Measurements from ENCODE around the gene ANKRD2.
"Not testable (repeated sequence)": the region's sequence is repeated elsewhere in the genome, so short reads cannot be mapped to it uniquely, and the experiment has no call there.

The ANKRD2 gene, protein sequence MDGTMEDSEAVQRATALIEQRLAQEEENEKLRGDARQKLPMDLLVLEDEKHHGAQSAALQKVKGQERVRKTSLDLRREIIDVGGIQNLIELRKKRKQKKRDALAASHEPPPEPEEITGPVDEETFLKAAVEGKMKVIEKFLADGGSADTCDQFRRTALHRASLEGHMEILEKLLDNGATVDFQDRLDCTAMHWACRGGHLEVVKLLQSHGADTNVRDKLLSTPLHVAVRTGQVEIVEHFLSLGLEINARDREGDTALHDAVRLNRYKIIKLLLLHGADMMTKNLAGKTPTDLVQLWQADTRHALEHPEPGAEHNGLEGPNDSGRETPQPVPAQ

DNA sequence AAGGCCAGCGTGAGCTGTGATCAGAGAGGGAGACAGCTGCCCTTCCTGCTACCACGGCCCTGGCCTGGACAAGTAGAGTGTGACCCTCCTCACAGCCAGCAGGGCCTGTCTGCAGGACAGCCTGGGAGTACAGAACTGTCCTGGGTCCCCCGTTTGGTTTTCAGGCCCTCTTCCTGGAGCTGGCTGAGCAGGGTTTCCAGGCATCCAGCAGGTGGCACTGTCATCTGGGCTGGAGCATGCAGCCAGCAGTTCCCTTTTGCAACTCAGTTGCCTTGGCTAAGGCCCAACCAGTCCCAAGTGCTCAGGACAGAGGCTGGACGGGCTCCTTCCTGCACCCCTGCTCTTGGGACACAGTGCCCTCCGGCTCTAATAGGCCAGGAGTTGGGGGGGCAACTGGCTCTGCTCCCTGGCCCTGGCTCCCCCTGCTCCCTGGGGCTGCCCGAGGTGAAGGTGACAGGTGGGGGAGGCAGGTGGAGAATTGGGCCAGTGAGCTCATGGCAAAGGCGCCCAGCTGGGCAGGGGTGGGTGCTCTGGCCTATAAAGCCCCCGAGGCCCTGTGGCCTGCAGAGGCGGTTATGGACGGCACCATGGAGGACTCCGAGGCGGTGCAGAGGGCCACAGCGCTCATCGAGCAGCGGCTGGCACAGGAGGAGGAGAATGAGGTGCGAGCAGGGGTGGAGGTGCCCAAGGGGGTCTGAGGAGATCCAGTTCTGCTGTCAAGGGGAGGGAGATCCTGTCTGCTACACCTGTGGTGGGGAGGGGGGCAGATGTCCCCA, at the start of gene ANKRD2:
TSS of gene ANKRD2 (plus strand) at position 566 of the 776 bp plus-strand sequence. CDS start at position 576, 10 bp downstream.
- Histone ChIP-seq H3K36me3 (ENCODE audit: control insufficient read depth, insufficient read depth, low read length) (peaks cover 4% of the 10 kb centered on the region), H3K27me3 (ENCODE audit: control insufficient read depth, insufficient read depth, low read length) (no peaks in the 10 kb centered on the region), H3K9ac (ENCODE audit: low read depth, low read length) (peak within 1 kb of the TSS; percentile 60), H3K4me1 (ENCODE audit: control insufficient read depth, insufficient read depth, low read length) (no peaks in the 10 kb centered on the region), H3K4me3 (ENCODE audit: low read depth, low read length) (no peak within 1 kb of the TSS), H3K9me3 (ENCODE audit: control insufficient read depth, insufficient read depth, low read length) (no peaks in the 10 kb centered on the region)

DNA sequence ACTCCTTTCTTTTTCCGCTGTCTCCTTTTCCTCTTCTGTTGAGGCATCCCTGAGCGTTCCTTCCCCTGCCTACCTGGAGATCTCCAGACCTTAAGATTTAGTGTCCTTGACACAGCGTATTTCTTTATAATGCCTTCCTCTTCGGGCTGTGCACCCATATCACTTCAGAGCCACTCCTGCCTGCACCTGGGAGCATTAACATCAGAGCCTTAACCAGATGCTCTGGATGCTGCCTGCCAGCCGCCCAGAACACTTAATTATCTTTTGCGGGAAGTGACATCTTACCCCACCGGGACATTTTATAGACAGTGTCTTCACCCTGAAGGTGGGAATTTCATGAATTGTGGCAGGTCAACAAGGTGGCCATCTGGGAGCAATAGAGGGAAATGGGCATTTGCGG, 49.6 kb upstream of the ANKRD2 start:
- Histone ChIP-seq H3K4me3 (ENCODE audit: low read depth, low read length) (no peak overlapping the region), H3K9ac (ENCODE audit: low read depth, low read length) (no peak overlapping the region)

DNA sequence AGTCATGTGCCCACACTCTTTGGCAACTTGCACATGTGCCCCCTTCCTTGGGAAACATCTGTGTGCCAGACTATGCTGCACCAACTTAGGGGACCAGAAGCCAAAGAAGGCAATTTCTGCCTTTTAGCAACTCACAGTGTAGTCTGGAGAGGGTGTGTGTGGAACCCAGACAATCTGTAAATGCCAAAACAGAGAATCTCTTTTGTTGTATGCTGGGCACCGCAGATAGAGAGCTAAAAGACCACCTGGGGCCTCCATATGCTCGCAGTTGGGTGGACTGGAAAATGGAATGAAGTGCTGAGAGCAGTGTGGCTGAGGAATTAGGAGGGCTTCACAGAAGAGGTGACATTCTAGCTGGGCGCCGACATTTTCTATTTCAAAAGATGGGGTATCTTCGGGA, 47.5 kb upstream of the ANKRD2 start:
- Histone ChIP-seq H3K4me1 (ENCODE audit: control insufficient read depth, insufficient read depth, low read length) (peaks cover 7% of the 10 kb centered on the region), H3K9ac (ENCODE audit: low read depth, low read length) (no peak overlapping the region), H3K4me3 (ENCODE audit: low read depth, low read length) (no peak overlapping the region), H3K36me3 (ENCODE audit: control insufficient read depth, insufficient read depth, low read length) (no peaks in the 10 kb centered on the region), H3K9me3 (ENCODE audit: control insufficient read depth, insufficient read depth, low read length) (no peaks in the 10 kb centered on the region), H3K27me3 (ENCODE audit: control insufficient read depth, insufficient read depth, low read length) (no peaks in the 10 kb centered on the region)

More for the DNA sequence above, 49.6 kb upstream of the ANKRD2 start:
- Histone ChIP-seq H3K27me3 (ENCODE audit: control insufficient read depth, insufficient read depth, low read length) (no peaks in the 10 kb centered on the region), H3K36me3 (ENCODE audit: control insufficient read depth, insufficient read depth, low read length) (no peaks in the 10 kb centered on the region), H3K4me1 (ENCODE audit: control insufficient read depth, insufficient read depth, low read length) (peaks cover 11% of the 10 kb centered on the region), H3K9me3 (ENCODE audit: control insufficient read depth, insufficient read depth, low read length) (no peaks in the 10 kb centered on the region)

DNA sequence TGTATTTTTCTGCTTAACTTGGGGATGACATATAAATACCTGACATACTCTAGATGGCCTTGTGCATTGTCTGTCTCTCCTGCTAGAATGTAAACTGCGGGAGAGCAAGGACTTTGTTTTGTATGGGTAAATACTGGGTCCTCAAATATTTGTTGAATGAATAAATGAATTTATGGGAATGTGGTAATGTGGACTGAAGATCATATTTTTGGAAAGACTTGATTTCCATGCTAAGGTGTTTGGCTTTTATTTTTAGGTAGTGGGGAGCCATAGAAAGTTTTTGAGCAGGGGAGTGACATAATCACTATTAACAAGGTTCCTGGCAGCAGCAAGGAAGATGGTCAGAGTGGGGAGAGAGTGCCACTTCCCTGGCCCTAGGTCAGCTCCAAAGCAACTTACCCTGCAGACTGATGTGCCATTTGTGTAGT, 46.9 kb upstream of the ANKRD2 start:
- H3K9me3 ChIP-seq (ENCODE audit: control insufficient read depth, insufficient read depth, low read length): no peaks in the 10 kb centered on the region
- no peak overlapping the region for H3K4me3 ChIP-seq (ENCODE audit: low read depth, low read length)
- no peak overlapping the region for H3K9ac ChIP-seq (ENCODE audit: low read depth, low read length)
- H3K27me3 ChIP-seq (ENCODE audit: control insufficient read depth, insufficient read depth, low read length): no peaks in the 10 kb centered on the region
- no peaks in the 10 kb centered on the region for H3K36me3 ChIP-seq (ENCODE audit: control insufficient read depth, insufficient read depth, low read length)
- peaks cover 5% of the 10 kb centered on the region for H3K4me1 ChIP-seq (ENCODE audit: control insufficient read depth, insufficient read depth, low read length)

DNA sequence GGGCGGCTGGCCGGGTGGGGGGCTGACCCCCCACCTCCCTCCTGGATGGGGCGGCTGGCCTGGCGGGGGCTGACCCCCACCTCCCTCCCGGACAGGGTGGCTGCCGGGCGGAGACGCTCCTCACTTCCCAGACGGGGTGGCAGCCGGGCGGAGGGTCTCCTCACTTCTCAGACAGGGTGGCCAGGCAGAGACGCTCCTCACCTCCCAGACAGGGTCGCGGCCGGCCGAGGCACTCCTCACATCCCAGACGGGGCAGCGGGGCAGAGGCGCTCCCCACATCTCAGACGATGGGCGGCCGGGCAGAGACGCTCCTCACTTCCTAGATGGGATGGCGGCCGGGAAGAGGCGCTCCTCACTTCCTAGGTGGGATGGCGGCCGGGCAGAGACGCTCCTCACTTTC, 43.7 kb upstream of the ANKRD2 start:
- H3K4me1 ChIP-seq (ENCODE audit: control insufficient read depth, insufficient read depth, low read length); H3K4me3 ChIP-seq (ENCODE audit: low read depth, low read length); H3K36me3 ChIP-seq (ENCODE audit: control insufficient read depth, insufficient read depth, low read length); H3K27me3 ChIP-seq (ENCODE audit: control insufficient read depth, insufficient read depth, low read length); H3K9me3 ChIP-seq (ENCODE audit: control insufficient read depth, insufficient read depth, low read length); H3K9ac ChIP-seq (ENCODE audit: low read depth, low read length): not testable (repeated sequence)

DNA sequence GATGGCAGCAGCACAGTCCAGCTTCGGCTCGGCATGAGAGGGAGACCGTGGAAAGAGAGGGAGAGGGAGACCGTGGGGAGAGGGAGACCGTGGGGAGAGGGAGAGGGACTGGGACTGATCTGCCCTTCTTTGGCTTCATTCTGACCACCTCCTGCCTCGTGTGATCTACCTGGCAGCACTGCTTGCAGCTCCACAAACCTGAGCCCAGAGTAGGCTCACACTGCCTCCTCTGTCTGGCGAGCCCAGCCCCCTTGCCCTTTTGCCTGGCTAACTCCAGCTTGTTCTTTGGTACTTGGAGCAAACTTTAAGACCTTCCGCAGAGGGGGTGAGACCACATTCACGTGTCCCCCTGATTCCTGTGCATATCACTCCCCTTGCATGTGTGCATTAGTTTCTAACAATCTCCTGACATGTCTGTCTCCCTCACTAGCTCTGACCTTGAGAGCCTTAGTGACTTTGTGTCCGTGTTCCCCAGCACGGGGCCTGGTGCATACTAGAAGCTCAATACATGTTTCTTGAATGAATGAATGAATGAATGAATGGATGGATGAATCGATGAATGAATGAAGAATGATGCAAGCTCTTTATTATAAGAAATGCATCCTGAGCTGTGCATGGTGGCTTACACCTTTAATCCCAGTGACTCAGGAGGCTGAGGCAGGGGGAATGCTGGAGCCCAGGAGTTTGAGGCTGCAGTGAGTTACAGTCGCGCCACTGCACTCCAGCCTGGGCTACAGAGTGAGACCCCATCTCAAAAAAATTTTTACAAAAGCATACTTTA, 42.7 kb upstream of the ANKRD2 start:
- no peaks in the 10 kb centered on the region for H3K27me3 ChIP-seq (ENCODE audit: control insufficient read depth, insufficient read depth, low read length)
- peaks cover 5% of the 10 kb centered on the region for H3K4me1 ChIP-seq (ENCODE audit: control insufficient read depth, insufficient read depth, low read length)
- no peak overlapping the region for H3K4me3 ChIP-seq (ENCODE audit: low read depth, low read length)
- H3K9ac ChIP-seq (ENCODE audit: low read depth, low read length): no peak overlapping the region
- H3K36me3 ChIP-seq (ENCODE audit: control insufficient read depth, insufficient read depth, low read length): no peaks in the 10 kb centered on the region
- H3K9me3 ChIP-seq (ENCODE audit: control insufficient read depth, insufficient read depth, low read length): no peaks in the 10 kb centered on the region

DNA sequence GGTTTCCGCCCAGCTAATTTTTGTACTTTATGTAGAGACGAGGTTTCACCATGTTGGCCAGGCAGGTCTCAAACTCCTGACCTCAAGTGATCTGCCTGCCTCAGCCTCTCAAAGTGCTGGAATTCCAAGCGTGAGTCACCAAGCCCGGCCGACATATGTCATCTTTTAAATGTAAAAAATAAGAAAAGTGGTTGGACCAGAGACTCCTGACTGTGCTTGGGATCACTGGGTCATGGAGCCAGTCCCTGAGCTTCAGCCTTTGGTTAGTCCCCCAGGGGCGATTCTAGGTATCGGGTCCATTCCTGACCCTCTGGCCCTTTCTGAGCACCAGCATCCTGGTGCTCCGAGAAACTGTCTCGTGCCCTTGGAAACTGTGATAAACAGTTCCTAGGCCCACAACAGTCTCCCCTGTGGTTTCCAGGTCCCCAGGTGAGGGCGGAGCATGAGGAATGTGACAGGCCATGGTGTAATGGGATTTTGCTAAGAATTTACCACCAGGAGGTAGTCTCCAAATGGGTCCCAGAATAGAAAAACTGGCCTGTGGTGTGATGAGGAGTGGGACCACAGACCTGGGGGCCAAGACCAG, 41.1 kb upstream of the ANKRD2 start:
- H3K4me3 ChIP-seq (ENCODE audit: low read depth, low read length): no peak overlapping the region
- H3K36me3 ChIP-seq (ENCODE audit: control insufficient read depth, insufficient read depth, low read length): no peaks in the 10 kb centered on the region
- peaks cover 5% of the 10 kb centered on the region for H3K4me1 ChIP-seq (ENCODE audit: control insufficient read depth, insufficient read depth, low read length)
- H3K9ac ChIP-seq (ENCODE audit: low read depth, low read length): no peak overlapping the region
- no peaks in the 10 kb centered on the region for H3K9me3 ChIP-seq (ENCODE audit: control insufficient read depth, insufficient read depth, low read length)
- H3K27me3 ChIP-seq (ENCODE audit: control insufficient read depth, insufficient read depth, low read length): no peaks in the 10 kb centered on the region

DNA sequence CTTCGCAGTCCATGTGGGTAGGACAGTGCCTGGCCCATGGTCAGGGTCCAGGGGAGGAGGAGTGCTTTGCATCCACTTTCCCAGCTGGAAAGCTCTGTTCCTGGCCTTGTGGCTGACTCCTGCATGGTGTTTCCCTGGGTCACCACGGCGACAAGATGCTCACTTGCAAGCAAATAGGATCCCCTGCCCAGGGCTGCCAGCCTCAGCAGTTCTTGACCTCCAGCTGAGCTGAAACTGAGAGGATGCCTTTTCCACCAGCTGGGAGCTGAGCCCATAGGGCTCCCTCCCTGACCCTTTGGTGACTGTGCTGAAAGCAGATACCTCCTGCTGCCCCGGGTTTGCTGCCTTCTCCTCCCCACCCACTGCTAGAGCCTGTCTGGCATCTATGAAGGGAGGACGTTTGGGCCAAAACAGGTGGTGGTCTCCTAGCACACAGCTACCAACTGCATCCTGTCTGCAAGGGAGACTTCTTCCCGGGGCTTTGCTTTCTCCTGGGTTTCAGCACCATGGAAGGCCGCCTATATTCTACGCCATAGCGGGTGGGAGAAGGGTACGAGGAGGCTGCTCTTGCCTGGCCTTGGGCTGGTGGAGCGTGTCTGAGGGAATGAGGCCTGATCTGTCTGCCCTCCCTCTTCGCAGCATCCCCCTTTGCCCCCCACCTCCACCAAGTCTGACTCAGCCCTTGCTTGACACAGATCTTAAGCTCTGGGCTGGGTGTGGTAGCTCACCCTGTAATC, 39.5 kb upstream of the ANKRD2 start:
- Histone ChIP-seq H3K36me3 (ENCODE audit: control insufficient read depth, insufficient read depth, low read length) (no peaks in the 10 kb centered on the region), H3K4me3 (ENCODE audit: low read depth, low read length) (no peak overlapping the region), H3K9me3 (ENCODE audit: control insufficient read depth, insufficient read depth, low read length) (no peaks in the 10 kb centered on the region), H3K9ac (ENCODE audit: low read depth, low read length) (no peak overlapping the region), H3K4me1 (ENCODE audit: control insufficient read depth, insufficient read depth, low read length) (peaks cover 5% of the 10 kb centered on the region), H3K27me3 (ENCODE audit: control insufficient read depth, insufficient read depth, low read length) (no peaks in the 10 kb centered on the region)

DNA sequence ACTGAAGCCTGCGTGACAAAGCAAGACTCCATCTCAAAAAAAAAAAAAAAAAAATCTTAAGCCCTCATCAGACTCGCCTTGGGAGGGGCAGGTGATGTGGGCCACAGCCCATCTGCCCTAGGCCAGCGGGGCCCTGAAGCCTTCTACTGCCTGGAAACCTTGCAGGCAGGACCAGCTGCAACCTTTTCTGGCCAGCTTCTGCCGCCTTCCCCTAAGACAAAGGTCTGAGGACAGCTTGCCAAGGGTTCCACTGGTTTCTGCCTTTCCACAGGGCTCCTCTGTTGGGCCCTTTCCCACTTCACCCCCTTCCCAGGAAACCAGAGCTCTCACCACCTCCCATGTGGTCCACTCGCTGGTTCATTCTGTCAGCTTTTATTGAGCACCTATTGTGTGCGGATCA, 38.7 kb upstream of the ANKRD2 start:
- H3K9ac ChIP-seq (ENCODE audit: low read depth, low read length): no peak overlapping the region
- H3K9me3 ChIP-seq (ENCODE audit: control insufficient read depth, insufficient read depth, low read length): no peaks in the 10 kb centered on the region
- peaks cover 5% of the 10 kb centered on the region for H3K4me1 ChIP-seq (ENCODE audit: control insufficient read depth, insufficient read depth, low read length)
- H3K27me3 ChIP-seq (ENCODE audit: control insufficient read depth, insufficient read depth, low read length): no peaks in the 10 kb centered on the region
- no peaks in the 10 kb centered on the region for H3K36me3 ChIP-seq (ENCODE audit: control insufficient read depth, insufficient read depth, low read length)
- no peak overlapping the region for H3K4me3 ChIP-seq (ENCODE audit: low read depth, low read length)

DNA sequence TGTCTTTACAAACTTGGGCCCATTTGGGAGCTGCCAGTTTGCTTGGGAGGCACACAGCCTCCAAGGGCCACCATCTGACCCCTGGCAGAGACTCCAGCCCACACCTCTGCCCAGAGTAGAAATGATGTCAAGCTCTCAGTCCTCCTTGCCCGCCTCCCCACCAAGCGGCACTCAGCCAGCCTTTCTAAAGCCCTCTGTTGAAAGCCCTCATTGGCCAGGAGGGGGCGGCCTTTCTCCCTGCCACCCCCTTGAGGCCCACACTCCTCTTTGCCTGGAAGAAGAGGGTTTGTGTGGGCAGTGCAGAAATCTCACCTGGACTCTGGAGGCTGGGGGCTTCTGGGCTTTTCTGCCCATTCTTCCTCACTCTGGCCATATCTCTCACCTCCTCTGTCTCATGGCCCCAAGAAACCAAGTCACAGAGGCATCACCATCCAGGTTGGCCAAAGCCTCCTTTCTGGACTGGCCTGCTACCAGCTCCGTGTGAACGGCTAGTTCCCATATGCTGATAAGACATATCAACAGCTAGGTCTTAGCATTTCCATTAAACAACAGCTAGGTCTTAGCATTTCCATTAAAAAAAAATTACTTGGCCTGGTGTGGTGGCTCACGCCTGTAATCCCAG, 37.7 kb upstream of the ANKRD2 start:
- Histone ChIP-seq H3K4me3 (ENCODE audit: low read depth, low read length) (no peak overlapping the region), H3K9ac (ENCODE audit: low read depth, low read length) (no peak overlapping the region), H3K9me3 (ENCODE audit: control insufficient read depth, insufficient read depth, low read length) (no peaks in the 10 kb centered on the region), H3K27me3 (ENCODE audit: control insufficient read depth, insufficient read depth, low read length) (no peaks in the 10 kb centered on the region), H3K4me1 (ENCODE audit: control insufficient read depth, insufficient read depth, low read length) (peaks cover 7% of the 10 kb centered on the region), H3K36me3 (ENCODE audit: control insufficient read depth, insufficient read depth, low read length) (no peaks in the 10 kb centered on the region)
